ENCODE data around the gene PCBP1. TPM values are rescaled to one million over a fixed set of nuclear protein-coding genes. Genes with fewer than 3 reads are reported as not detected.

The PCBP1 gene
- total RNA-seq, 4 donors from 2014 or later: 200 to 256 (median 209) TPM

DNA sequence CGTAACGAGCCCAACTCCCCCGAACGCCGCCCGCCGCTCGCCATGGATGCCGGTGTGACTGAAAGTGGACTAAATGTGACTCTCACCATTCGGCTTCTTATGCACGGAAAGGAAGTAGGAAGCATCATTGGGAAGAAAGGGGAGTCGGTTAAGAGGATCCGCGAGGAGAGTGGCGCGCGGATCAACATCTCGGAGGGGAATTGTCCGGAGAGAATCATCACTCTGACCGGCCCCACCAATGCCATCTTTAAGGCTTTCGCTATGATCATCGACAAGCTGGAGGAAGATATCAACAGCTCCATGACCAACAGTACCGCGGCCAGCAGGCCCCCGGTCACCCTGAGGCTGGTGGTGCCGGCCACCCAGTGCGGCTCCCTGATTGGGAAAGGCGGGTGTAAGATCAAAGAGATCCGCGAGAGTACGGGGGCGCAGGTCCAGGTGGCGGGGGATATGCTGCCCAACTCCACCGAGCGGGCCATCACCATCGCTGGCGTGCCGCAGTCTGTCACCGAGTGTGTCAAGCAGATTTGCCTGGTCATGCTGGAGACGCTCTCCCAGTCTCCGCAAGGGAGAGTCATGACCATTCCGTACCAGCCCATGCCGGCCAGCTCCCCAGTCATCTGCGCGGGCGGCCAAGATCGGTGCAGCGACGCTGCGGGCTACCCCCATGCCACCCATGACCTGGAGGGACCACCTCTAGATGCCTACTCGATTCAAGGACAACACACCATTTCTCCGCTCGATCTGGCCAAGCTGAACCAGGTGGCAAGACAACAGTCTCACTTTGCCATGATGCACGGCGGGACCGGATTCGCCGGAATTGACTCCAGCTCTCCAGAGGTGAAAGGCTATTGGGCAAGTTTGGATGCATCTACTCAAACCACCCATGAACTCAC lies 673 bp downstream of the PCBP1 start:
- TF ChIP-seq, protein P1, sequence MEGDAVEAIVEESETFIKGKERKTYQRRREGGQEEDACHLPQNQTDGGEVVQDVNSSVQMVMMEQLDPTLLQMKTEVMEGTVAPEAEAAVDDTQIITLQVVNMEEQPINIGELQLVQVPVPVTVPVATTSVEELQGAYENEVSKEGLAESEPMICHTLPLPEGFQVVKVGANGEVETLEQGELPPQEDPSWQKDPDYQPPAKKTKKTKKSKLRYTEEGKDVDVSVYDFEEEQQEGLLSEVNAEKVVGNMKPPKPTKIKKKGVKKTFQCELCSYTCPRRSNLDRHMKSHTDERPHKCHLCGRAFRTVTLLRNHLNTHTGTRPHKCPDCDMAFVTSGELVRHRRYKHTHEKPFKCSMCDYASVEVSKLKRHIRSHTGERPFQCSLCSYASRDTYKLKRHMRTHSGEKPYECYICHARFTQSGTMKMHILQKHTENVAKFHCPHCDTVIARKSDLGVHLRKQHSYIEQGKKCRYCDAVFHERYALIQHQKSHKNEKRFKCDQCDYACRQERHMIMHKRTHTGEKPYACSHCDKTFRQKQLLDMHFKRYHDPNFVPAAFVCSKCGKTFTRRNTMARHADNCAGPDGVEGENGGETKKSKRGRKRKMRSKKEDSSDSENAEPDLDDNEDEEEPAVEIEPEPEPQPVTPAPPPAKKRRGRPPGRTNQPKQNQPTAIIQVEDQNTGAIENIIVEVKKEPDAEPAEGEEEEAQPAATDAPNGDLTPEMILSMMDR (IDR thresholded peaks at IDR 0.05): no peak
- ATAC-seq (ENCODE audit: low FRiP score) (no peak), DNase-seq (ENCODE audit: low spot score) (no peak)

DNA sequence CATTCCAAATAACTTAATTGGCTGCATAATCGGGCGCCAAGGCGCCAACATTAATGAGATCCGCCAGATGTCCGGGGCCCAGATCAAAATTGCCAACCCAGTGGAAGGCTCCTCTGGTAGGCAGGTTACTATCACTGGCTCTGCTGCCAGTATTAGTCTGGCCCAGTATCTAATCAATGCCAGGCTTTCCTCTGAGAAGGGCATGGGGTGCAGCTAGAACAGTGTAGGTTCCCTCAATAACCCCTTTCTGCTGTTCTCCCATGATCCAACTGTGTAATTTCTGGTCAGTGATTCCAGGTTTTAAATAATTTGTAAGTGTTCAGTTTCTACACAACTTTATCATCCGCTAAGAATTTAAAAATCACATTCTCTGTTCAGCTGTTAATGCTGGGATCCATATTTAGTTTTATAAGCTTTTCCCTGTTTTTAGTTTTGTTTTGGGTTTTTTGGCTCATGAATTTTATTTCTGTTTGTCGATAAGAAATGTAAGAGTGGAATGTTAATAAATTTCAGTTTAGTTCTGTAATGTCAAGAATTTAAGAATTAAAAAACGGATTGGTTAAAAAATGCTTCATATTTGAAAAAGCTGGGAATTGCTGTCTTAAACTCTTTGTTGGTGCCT lies 1.4 kb downstream of the PCBP1 start:
- DNase-seq (ENCODE audit: low spot score): no peak
- ATAC-seq (ENCODE audit: low FRiP score): no peak
- TF ChIP-seq, protein P1 (IDR thresholded peaks at IDR 0.05): no peak

DNA sequence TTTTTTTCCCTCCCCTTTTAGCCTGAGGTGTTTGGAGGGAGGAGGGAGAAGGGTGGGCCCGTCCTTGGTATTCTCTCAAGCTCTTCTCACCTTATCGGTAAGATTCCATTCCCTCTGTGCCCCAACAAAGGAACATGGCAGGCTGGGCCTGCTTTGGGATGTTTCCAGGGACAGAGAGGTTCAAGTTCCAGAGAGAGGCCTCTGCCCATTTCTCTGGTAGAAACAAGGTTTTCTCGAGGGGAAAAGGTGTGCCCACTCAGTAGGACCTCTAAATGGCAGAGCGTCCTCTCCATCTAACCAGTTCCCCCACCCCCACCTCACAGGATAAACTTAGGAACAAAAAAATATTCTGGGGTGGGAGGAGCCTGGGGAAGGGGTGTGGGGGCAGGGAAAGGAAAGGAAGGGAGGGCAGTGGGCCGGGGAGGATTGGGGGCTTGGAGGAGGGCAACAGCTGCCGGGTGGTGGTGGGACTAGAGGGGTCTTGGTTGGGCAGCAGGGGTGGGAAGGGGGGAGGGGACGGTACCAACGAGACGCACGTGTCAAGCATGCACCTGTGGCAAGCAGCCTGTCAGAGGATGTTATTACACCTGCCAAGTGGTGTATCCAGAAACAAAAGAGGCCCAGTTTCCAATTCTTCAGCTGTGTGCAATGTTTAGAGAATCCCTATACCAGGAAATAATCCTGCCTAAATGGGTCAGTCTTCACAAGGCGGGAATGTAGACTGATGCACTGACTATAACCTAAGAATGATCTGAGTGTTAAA lies 2.1 kb downstream of the PCBP1 start:
- ATAC-seq (ENCODE audit: low FRiP score) (no peak), DNase-seq (ENCODE audit: low spot score) (no peak)
- TF ChIP-seq, protein P1 (IDR thresholded peaks at IDR 0.05): no peak

DNA sequence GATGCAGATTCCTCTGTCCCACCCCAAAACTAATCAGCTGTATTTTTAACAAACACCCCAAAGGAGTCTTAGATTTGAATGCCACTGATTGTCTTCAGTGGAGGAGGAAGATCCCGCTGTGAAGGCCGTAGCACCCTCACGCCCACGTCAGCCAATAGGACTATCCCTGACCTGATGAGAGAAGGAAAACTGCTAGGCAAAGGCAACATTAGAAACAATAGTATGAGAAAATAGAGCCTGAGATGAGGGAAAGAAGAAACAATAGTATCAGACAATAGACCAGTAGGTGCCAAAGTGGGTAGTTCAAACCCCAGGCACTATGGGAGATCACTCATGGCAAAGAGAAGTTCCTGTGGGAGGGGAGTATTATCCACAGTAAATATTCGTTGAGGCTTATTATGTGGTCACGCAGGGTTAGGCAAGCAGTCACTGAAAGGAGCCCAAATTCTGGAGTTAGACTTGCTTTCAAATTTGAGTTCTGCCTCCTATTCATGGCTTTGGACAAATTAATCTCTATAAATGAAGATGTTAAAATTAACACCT lies 2.8 kb downstream of the PCBP1 start:
- DNase-seq (ENCODE audit: low spot score): no peak
- TF ChIP-seq, protein P1 (IDR thresholded peaks at IDR 0.05): no peak
- ATAC-seq (ENCODE audit: low FRiP score): no peak

DNA sequence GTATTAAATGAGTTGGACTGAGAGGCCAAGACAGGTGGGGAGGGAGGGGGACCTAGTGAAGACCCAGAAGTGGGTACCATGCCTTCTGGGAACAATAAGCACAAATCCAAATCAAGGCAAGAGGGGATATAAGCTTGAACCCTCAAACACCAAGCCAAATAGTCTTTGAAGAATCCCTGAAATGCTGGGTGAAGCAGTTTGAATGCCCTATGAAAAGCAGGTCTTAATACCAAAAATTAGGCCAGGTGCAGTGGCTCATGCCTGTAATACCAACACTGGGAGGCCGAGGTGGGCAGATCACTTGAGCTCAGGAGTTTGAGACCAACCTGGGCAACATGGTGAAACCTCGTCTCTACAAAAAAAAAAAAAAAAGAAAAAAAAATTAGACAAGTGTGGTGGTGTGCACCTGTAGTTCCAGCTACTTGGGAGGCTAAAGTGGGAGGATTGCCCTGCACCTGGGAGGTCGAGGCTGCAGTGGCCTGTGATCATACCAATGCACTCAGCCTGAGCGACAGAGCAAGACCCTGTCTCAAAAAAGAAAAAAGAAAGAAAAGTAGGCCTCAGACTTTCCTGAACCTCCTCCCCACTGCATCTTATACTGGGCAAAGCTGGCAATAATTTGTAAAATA lies 3.5 kb downstream of the PCBP1 start:
- TF ChIP-seq, protein P1 (IDR thresholded peaks at IDR 0.05): no peak
- no peak for DNase-seq (ENCODE audit: low spot score)
- no peak for ATAC-seq (ENCODE audit: low FRiP score)

DNA sequence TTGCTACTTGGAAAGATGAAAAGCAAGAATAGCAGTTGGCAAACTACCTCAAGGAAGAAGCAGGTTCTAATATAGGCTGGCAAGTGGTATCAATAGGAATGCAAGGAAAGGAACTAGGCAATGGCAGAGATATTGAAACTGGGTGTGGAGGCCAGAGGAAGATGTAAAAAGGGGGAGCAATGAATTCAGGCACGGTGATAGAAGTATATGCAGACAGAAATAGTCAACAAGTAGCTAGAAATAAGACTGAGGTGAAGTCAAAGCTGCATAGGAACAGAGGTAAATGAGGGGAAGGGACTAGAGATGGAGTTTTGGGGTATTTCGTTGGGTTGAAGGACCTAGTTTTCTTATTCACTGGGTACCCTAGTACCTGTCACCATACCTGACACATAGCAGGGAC lies 4.1 kb downstream of the PCBP1 start:
- TF ChIP-seq, protein P1 (IDR thresholded peaks at IDR 0.05): no peak
- DNase-seq (ENCODE audit: low spot score) (no peak), ATAC-seq (ENCODE audit: low FRiP score) (no peak)
